T-helper 2 cell treated with Interferon-gamma antibody and Interleukin-4, amounts not matched to agents 5 μg/mL and 100 μg/mL, for 36 hours (primary cell): Measurements from ENCODE around the gene TEX50.
"Not testable (repeated sequence)": the region's sequence is repeated elsewhere in the genome, so short reads cannot be mapped to it uniquely, and the experiment has no call there.

Experiments
- DNase-seq: peaks from one replicate; pipeline ENCODE4 v3.0.0; 2021; ENCODE audit warnings: low spot score
- H3K27ac Mint-ChIP-seq: one replicate; pipeline ENCODE4 v1.8.0; 2021; ENCODE audit warnings: mild to moderate bottlenecking, mixed read lengths
- H3K27me3 Mint-ChIP-seq: one replicate; pipeline ENCODE4 v1.8.0; 2021; ENCODE audit warnings: low read depth, mixed read lengths
- H3K36me3 Mint-ChIP-seq: one replicate; pipeline ENCODE4 v1.8.0; 2021; ENCODE audit warnings: low read depth, mixed read lengths
- H3K4me1 Mint-ChIP-seq: one replicate; pipeline ENCODE4 v1.8.0; 2021; ENCODE audit warnings: low read depth, mixed read lengths
- H3K4me3 Mint-ChIP-seq: one replicate; pipeline ENCODE4 v1.8.0; 2022; ENCODE audit warnings: mild to moderate bottlenecking, moderate library complexity, mixed read lengths
- H3K9me3 Mint-ChIP-seq: one replicate; pipeline ENCODE4 v1.8.0; 2021; ENCODE audit warnings: mixed read lengths

Gene TEX50

GRCh38 chr1:173639102-173639501, 4.0 kb downstream of the TEX50 start:
- Mint-ChIP-seq H3K9me3 (no peaks in the 10 kb centered on the region), H3K4me1 (peaks cover 2% of the 10 kb centered on the region), H3K4me3 (no peak overlapping the region), H3K27ac (no peak overlapping the region), H3K27me3 (no peaks in the 10 kb centered on the region), H3K36me3 (no peaks in the 10 kb centered on the region)
- DNase-seq = no peak

- not testable (repeated sequence) for H3K4me3 Mint-ChIP-seq, H3K36me3 Mint-ChIP-seq, H3K4me1 Mint-ChIP-seq, H3K27ac Mint-ChIP-seq, DNase-seq, H3K9me3 Mint-ChIP-seq, H3K27me3 Mint-ChIP-seq
Observed at GRCh38 chr1:173642450-173643139, 7.5 kb downstream of the TEX50 start.

- H3K4me3 Mint-ChIP-seq = no peak overlapping the region
- peaks cover 2% of the 10 kb centered on the region for H3K4me1 Mint-ChIP-seq
- no peaks in the 10 kb centered on the region for H3K9me3 Mint-ChIP-seq
- no peaks in the 10 kb centered on the region for H3K36me3 Mint-ChIP-seq
- no peaks in the 10 kb centered on the region for H3K27me3 Mint-ChIP-seq
- H3K27ac Mint-ChIP-seq = no peak overlapping the region
- no peak for DNase-seq
Observed at GRCh38 chr1:173646656-173647055, 11.5 kb downstream of the TEX50 start.

DNA sequence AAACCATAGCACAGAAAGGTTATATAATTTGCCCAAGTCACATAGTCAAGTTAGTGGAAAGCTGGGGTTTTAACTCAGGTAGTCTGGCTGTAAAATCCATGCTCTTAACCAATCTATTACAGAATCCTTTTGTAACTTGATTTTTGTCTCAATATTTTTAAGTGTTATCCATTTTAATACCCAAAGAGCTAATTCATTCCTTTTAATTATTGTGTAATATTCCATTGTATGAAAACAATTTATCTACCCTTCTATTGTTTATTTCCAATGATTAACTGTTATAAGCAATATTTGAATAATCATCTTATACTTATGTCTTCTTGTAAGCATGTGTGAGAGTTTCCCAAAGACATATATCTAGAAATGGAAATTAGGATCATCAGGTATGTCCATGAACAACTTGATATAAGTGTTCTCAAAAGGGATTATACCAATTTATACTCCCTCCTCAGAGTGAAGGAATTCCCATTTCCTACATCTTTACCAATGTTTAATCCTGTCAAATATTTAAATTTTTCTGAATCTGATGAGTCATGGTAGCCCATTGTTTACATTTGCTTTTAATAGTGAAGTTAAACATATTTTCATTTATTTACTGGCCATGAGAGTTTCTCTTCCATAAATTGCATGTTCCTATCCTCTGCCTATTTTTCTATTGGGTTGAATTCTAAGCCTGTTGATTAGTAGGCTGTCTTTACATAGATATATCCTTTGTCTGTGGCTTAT, 13.9 kb downstream of the TEX50 start:
- Mint-ChIP-seq H3K27me3 (peaks cover 3% of the 10 kb centered on the region), H3K4me3 (no peak overlapping the region), H3K9me3 (no peaks in the 10 kb centered on the region), H3K4me1 (no peaks in the 10 kb centered on the region), H3K36me3 (no peaks in the 10 kb centered on the region), H3K27ac (no peak overlapping the region)
- DNase-seq = no peak

- Mint-ChIP-seq H3K9me3 (peaks cover 4% of the 10 kb centered on the region), H3K27me3 (peaks cover 2% of the 10 kb centered on the region), H3K4me3 (no peak overlapping the region), H3K27ac (no peak overlapping the region), H3K36me3 (no peaks in the 10 kb centered on the region), H3K4me1 (no peaks in the 10 kb centered on the region)
- DNase-seq = no peak
Observed at GRCh38 chr1:173660306-173660705, 25.2 kb downstream of the TEX50 start.

GRCh38 chr1:173661271-173661670, 26.1 kb downstream of the TEX50 start:
- no peak for DNase-seq
- H3K4me1 Mint-ChIP-seq = no peaks in the 10 kb centered on the region
- peaks cover 2% of the 10 kb centered on the region for H3K9me3 Mint-ChIP-seq
- H3K4me3 Mint-ChIP-seq = no peak overlapping the region
- H3K27ac Mint-ChIP-seq = no peak overlapping the region
- peaks cover 3% of the 10 kb centered on the region for H3K27me3 Mint-ChIP-seq
- no peaks in the 10 kb centered on the region for H3K36me3 Mint-ChIP-seq

- no peaks in the 10 kb centered on the region for H3K36me3 Mint-ChIP-seq
- no peak overlapping the region for H3K27ac Mint-ChIP-seq
- no peaks in the 10 kb centered on the region for H3K4me1 Mint-ChIP-seq
- H3K4me3 Mint-ChIP-seq = no peak overlapping the region
- no peaks in the 10 kb centered on the region for H3K9me3 Mint-ChIP-seq
- DNase-seq = no peak
- peaks cover 3% of the 10 kb centered on the region for H3K27me3 Mint-ChIP-seq
Observed at GRCh38 chr1:173661763-173662162, 26.6 kb downstream of the TEX50 start.

- H3K9me3 Mint-ChIP-seq = no peaks in the 10 kb centered on the region
- no peak for DNase-seq
- no peaks in the 10 kb centered on the region for H3K36me3 Mint-ChIP-seq
- no peak overlapping the region for H3K4me3 Mint-ChIP-seq
- peaks cover 7% of the 10 kb centered on the region for H3K27me3 Mint-ChIP-seq
- H3K27ac Mint-ChIP-seq = no peak overlapping the region
- no peaks in the 10 kb centered on the region for H3K4me1 Mint-ChIP-seq
Observed at GRCh38 chr1:173663159-173663558, 28.0 kb downstream of the TEX50 start.

DNA sequence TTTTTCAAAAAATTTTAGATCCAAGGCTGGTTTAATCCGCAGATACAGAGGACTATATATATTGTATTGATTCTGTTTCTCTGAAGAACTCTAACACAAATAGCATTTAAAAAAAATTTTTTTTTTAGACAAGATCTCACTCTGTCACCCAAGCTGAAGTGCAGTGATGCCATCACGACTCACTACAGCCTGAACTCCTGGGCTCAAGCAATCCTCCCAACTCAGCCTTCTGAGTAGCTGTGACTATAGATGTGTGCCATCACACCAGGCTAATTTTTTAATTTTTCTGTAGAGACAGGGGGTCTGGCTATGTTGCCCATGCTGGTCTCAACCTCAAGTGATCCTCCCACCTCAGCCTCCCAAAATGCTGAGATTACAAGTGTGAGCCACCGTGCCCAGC, 31.5 kb downstream of the TEX50 start:
- H3K4me1 Mint-ChIP-seq = peaks cover 2% of the 10 kb centered on the region
- no peak overlapping the region for H3K27ac Mint-ChIP-seq
- H3K9me3 Mint-ChIP-seq = no peaks in the 10 kb centered on the region
- H3K4me3 Mint-ChIP-seq = no peak overlapping the region
- no peak for DNase-seq
- no peaks in the 10 kb centered on the region for H3K36me3 Mint-ChIP-seq
- H3K27me3 Mint-ChIP-seq = peaks cover 30% of the 10 kb centered on the region

DNA sequence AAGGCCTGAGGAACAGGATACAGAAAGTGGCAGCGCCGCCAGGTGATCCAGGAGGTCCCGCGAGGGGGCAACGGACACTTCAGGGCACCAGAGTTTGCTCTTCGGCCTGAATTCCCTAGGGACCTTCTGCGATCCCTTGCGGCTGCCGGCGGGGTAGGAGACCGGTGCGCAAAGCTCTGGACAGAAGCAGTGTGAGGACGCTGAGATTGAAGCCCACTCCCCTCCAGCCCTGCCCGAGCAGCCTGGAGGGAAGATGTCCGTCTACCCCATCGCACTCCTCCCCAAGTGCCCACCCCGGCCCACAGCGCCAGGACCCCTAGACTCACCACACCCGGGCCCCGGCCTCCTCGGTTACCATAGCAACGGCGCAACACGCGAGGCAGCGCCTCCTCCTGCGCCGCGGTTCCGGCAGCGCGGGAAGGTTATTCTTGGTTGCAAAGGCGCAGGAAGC, 34.4 kb downstream of the TEX50 start, which contains the start of gene ANKRD45:
TSS of gene ANKRD45 (minus strand) at position 361 of the 451 bp plus-strand sequence. CDS start 10,433 bp downstream, outside the sequence.
- no peak within 1 kb of the TSS for H3K27ac Mint-ChIP-seq
- H3K4me3 Mint-ChIP-seq = peak within 1 kb of the TSS; percentile 64
- peaks cover 33% of the 10 kb centered on the region for H3K27me3 Mint-ChIP-seq
- peaks cover 2% of the 10 kb centered on the region for H3K4me1 Mint-ChIP-seq
- no peak for DNase-seq
- H3K36me3 Mint-ChIP-seq = no peaks in the 10 kb centered on the region
- no peaks in the 10 kb centered on the region for H3K9me3 Mint-ChIP-seq

DNA sequence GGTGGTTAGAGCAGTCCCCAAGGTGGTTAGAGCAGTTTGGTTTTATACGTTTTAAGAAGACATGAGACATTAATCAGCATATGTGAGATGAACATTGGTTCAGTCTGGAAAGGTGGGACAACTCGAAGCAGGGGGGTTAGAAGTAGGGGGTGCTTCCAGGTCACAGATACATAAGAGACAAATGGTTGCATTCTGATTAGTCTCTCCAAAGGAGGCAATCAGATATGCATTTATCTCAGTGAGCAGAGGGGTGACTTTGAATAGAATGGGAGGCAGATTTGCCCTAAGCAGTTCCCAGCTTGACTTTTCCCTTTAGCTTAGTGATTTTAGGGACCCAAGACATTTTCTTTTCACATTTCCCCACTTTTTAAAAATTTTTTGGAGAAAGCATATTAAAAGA, 39.4 kb downstream of the TEX50 start:
- H3K27ac Mint-ChIP-seq, H3K9me3 Mint-ChIP-seq, H3K36me3 Mint-ChIP-seq, DNase-seq, H3K4me1 Mint-ChIP-seq, H3K4me3 Mint-ChIP-seq: not testable (repeated sequence)
- H3K27me3 Mint-ChIP-seq = peaks cover 16% of the 10 kb centered on the region

- H3K27ac Mint-ChIP-seq, H3K4me1 Mint-ChIP-seq, H3K4me3 Mint-ChIP-seq: not testable (repeated sequence)
Observed at GRCh38 chr1:173680152-173680551, 45.0 kb downstream of the TEX50 start.

GRCh38 chr1:173682184-173682583, 47.0 kb downstream of the TEX50 start:
- Mint-ChIP-seq H3K36me3 (no peaks in the 10 kb centered on the region), H3K27me3 (peaks cover 7% of the 10 kb centered on the region)

More at GRCh38 chr1:173680152-173680551, 45.0 kb downstream of the TEX50 start:
- not testable (repeated sequence) for H3K36me3 Mint-ChIP-seq, H3K27me3 Mint-ChIP-seq, DNase-seq, H3K9me3 Mint-ChIP-seq

GRCh38 chr1:173683838-173684237, 48.7 kb downstream of the TEX50 start:
- H3K4me3 Mint-ChIP-seq, H3K4me1 Mint-ChIP-seq, H3K9me3 Mint-ChIP-seq, H3K36me3 Mint-ChIP-seq, DNase-seq, H3K27ac Mint-ChIP-seq, H3K27me3 Mint-ChIP-seq: not testable (repeated sequence)

More at GRCh38 chr1:173682184-173682583, 47.0 kb downstream of the TEX50 start:
- no peak overlapping the region for H3K4me3 Mint-ChIP-seq
- H3K27ac Mint-ChIP-seq = no peak overlapping the region
- DNase-seq = no peak
- H3K4me1 Mint-ChIP-seq = no peaks in the 10 kb centered on the region
- H3K9me3 Mint-ChIP-seq = peaks cover 8% of the 10 kb centered on the region
